Endothelial cell of umbilical vein (primary cell): ENCODE data around the gene SORCS2. TPM values are rescaled to one million over a fixed set of nuclear protein-coding genes. Genes with fewer than 3 reads are reported as not detected.

Experiments
- BruUV-seq: library from RNA; stranded (reverse); fragments of 400-500 nt; replicated peaks from 2 replicates; lab custom pipeline; 2021; lab: Mats Ljungman, UMichigan
- CTCF ChIA-PET: fragments of 300-600, 350-600 bp; sonication (Branson Sonifier 250); formaldehyde crosslinking; loops from one replicate; lab custom pipeline; 2021; ENCODE audit warnings: antibody characterized with exemption, inconsistent platforms; lab: Charles Lee
- POLR2A ChIA-PET: fragments of 300-600, 350-600 bp; sonication (Branson Sonifier 250); formaldehyde crosslinking; loops from one replicate; lab custom pipeline; 2021; ENCODE audit warnings: antibody characterized with exemption, inconsistent platforms; lab: Charles Lee
- DNase-seq: peaks from one replicate; pipeline ENCODE4 v3.0.0-alpha.2; 2011; ENCODE audit warnings: low read depth, low spot score
- FAIRE-seq: peaks from 2 replicates; lab custom pipeline; 2011; peaks lifted over from hg19 to GRCh38; lab: Jason Lieb, UNC
- H2AFZ ChIP-seq: 2 replicates; pipeline ENCODE4 v1.6.0; 2012; ENCODE audit warnings: low read depth, low read length, control low read depth, inconsistent platforms
- H3K27ac ChIP-seq: 2 replicates; pipeline ENCODE4 v1.5.1; 2011; ENCODE audit warnings: low read depth, mild to moderate bottlenecking, control low read depth, low read length, moderate library complexity; ENCODE audit not compliant: insufficient read depth
- H3K27me3 ChIP-seq, 2 experiments: 2 replicates each; pipeline versions ENCODE4 v1.6.0 to v1.6.1; 2011; ENCODE audit warnings: low read length in 2 of 2, mixed read lengths in 1 of 2; ENCODE audit not compliant: control insufficient read depth in 2 of 2, insufficient read depth in 2 of 2
- H3K36me3 ChIP-seq, 2 experiments: 2 replicates in 1 of 2; 3 replicates in 1 of 2; pipeline ENCODE4 v1.5.1; 2011; ENCODE audit warnings: low read length in 2 of 2, mild to moderate bottlenecking in 1 of 2, moderate library complexity in 1 of 2; ENCODE audit not compliant: control insufficient read depth in 2 of 2, insufficient read depth in 2 of 2; ENCODE audit errors: extremely low read depth in 1 of 2
- H3K4me1 ChIP-seq: 3 replicates; pipeline ENCODE4 v1.5.1; 2011; ENCODE audit warnings: mild to moderate bottlenecking, low read length; ENCODE audit not compliant: control insufficient read depth, insufficient read depth; ENCODE audit errors: extremely low read depth
- H3K4me2 ChIP-seq: 2 replicates; pipeline ENCODE4 v1.6.1; 2011; ENCODE audit warnings: low read length, control low read depth, mixed read lengths; ENCODE audit not compliant: insufficient read depth
- H3K4me3 ChIP-seq, 3 experiments: fragments of 200-600 bp in 1 of 3; sonication (generic), shearing (Covaris generic) in 1 of 3; replicated peaks in 1 of 3; 2 replicates each; pipeline ENCODE4 v1.5.1; 2011 to 2016; ENCODE audit warnings: control low read depth in 3 of 3, low read length in 3 of 3, mild to moderate bottlenecking in 2 of 3, inconsistent platforms in 1 of 3, low read depth in 1 of 3, moderate library complexity in 1 of 3; ENCODE audit not compliant: insufficient read depth in 1 of 3
- H3K79me2 ChIP-seq: 2 replicates; pipeline ENCODE4 v1.6.0; 2012; ENCODE audit warnings: low read length, inconsistent platforms; ENCODE audit not compliant: control insufficient read depth, insufficient read depth
- H3K9ac ChIP-seq: replicated peaks from 2 replicates; pipeline ENCODE3; 2011; ENCODE audit warnings: low read length, control low read depth; ENCODE audit not compliant: insufficient read depth; ENCODE audit errors: extremely low read depth
- H3K9me1 ChIP-seq: replicated peaks from 3 replicates; pipeline ENCODE4 v1.6.0; 2011; ENCODE audit warnings: mild to moderate bottlenecking, low read length; ENCODE audit not compliant: control insufficient read depth, insufficient read depth; ENCODE audit errors: extremely low read depth
- H3K9me3 ChIP-seq: replicated peaks from 2 replicates; pipeline ENCODE4 v1.5.1; 2012; ENCODE audit warnings: low read length, inconsistent platforms; ENCODE audit not compliant: control insufficient read depth, insufficient read depth
- H4K20me1 ChIP-seq: replicated peaks from 2 replicates; pipeline ENCODE3; 2011; ENCODE audit warnings: mild to moderate bottlenecking, low read length; ENCODE audit not compliant: control insufficient read depth, insufficient read depth; ENCODE audit errors: extremely low read depth
- EZH2 ChIP-seq: IDR thresholded peaks from 2 replicates; pipeline ENCODE4 v1.6.1; 2012; ENCODE audit warnings: borderline replicate concordance, low read depth, mild to moderate bottlenecking, moderate library complexity, low read length, inconsistent platforms; ENCODE audit not compliant: severe bottlenecking
- FOS ChIP-seq: IDR thresholded peaks from 2 replicates; pipeline ENCODE4 v1.6.1; 2011; ENCODE audit warnings: mild to moderate bottlenecking, low read length, moderate library complexity, borderline replicate concordance; ENCODE audit not compliant: insufficient read depth
- GATA2 ChIP-seq: IDR thresholded peaks from 2 replicates; pipeline ENCODE4 v1.7.0; 2011; ENCODE audit warnings: low read depth, mild to moderate bottlenecking, moderate library complexity, mixed read lengths, low read length; ENCODE audit not compliant: insufficient read length, insufficient read depth
- JUN ChIP-seq: IDR thresholded peaks from 2 replicates; pipeline ENCODE4 v1.6.1; 2011; ENCODE audit warnings: borderline replicate concordance, low read depth; ENCODE audit not compliant: insufficient read length, insufficient read depth
- MYC ChIP-seq: IDR thresholded peaks from one replicate; pipeline ENCODE4 v1.6.1; 2011; ENCODE audit warnings: mild to moderate bottlenecking, low read depth, low read length
- POLR2A ChIP-seq: IDR thresholded peaks from 2 replicates; pipeline ENCODE4 v1.6.1; 2012; ENCODE audit warnings: low read depth, mild to moderate bottlenecking, control low read depth, low read length
- POLR2AphosphoS5 ChIP-seq: IDR thresholded peaks from 2 replicates; pipeline ENCODE4 v1.6.1; 2012; ENCODE audit warnings: low read depth, mild to moderate bottlenecking, control low read depth, low read length, moderate library complexity; ENCODE audit not compliant: insufficient read depth
- dilution Hi-C: fragments of 300-500 bp; cut with MboI; formaldehyde crosslinking; loops from one replicate; pipeline ENCODE4 v1.15.0; 2019; ENCODE audit warnings: low sequenced_read_pairs; ENCODE audit not compliant: extremely low pct_ligation_motif_present
- intact Hi-C: fragments of 100-400 bp; cut with micrococcal nuclease; formaldehyde crosslinking; loops from one replicate; pipeline ENCODE4 v1.10.0; 2022
- polyA plus RNA-seq, 4 experiments: library from polyadenylated mRNA; depleted of rRNA in 3 of 4; stranded (reverse) in 3 of 4; unstranded in 1 of 4; fragments of >200 nt; gene quantifications; 2 replicates each; pipeline versions ENCODE4 v1.2.1 to v1.2.3, GENCODE V29; 2011 to 2012; ENCODE audit warnings: missing spikeins in 1 of 4
- total RNA-seq: library from RNA; stranded (reverse); gene quantifications from 2 replicates; pipeline ENCODE4 v1.2.3, GENCODE V29; 2021
- TF ChIP-seq, protein P1 (sequence below), 2 donors: IDR thresholded peaks; 1 replicate in 1 of 2; 2 replicates in 1 of 2; pipeline ENCODE4 v1.5.1; 2011; ENCODE audit warnings: low read length in 2 of 2, mild to moderate bottlenecking in 2 of 2, moderate library complexity in 2 of 2, control low read depth in 1 of 2, inconsistent platforms in 1 of 2, low read depth in 1 of 2; ENCODE audit not compliant: insufficient read depth in 1 of 2; ENCODE audit errors: extremely low read depth in 1 of 2
- TF ChIP-seq, protein P2 (sequence below): IDR thresholded peaks from 2 replicates; pipeline ENCODE4 v1.6.1; 2011; ENCODE audit not compliant: insufficient read depth, insufficient read length

SORCS2 gene
- total and polyA plus RNA-seq, 2 donors (not counting 3 experiments of a cell fraction or from before 2014, with no cell fraction given), result not detected

DNA sequence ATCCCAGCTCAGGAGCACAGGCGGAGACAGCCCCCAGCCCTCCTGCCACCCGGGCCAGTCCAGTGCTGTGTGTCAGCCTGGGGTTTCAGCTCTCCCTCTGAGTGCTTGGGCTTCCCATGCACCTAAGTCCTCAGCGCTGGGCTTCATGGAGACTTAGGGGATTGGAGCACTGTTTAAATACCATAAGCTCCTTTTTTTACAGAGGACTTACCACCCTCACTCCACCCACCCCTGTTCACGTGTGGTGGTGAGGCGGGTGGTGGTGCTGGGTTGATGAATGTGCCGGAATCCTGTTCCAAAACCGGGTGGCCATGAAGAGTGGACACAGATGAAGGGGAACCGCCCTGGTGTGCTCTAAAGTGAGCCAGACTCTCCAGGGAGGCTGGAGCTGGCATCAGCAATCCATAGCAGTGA is 175.5 kb downstream of the SORCS2 start:
- POLR2A ChIA-PET, result no interaction called here
- intact Hi-C loops, result no loop called here
- CTCF ChIA-PET, result no interaction called here
- Histone ChIP-seq H3K27me3 (no peaks in the 10 kb centered on the region), H3K9ac (no peak overlapping the region), H3K4me2 (no peak overlapping the region), H2AFZ (no peak overlapping the region), H3K4me1 (no peaks in the 10 kb centered on the region), H3K4me3 (no peak overlapping the region), H3K36me3 (no peaks in the 10 kb centered on the region), H3K9me3 (no peaks in the 10 kb centered on the region), H4K20me1 (no peaks in the 10 kb centered on the region), H3K79me2 (no peaks in the 10 kb centered on the region), H3K9me1 (no peaks in the 10 kb centered on the region), H3K27ac (no peak overlapping the region)
- no peak for FAIRE-seq
- no TSS peak for BruUV-seq
- DNase-seq, result no peak
- dilution Hi-C loops, result no loop called here
- TF ChIP-seq GATA2 (no peak), POLR2A (no peak), FOS (no peak), EZH2 (no peak), POLR2AphosphoS5 (no peak), MYC (no peak), JUN (no peak)
- TF ChIP-seq, protein P1, sequence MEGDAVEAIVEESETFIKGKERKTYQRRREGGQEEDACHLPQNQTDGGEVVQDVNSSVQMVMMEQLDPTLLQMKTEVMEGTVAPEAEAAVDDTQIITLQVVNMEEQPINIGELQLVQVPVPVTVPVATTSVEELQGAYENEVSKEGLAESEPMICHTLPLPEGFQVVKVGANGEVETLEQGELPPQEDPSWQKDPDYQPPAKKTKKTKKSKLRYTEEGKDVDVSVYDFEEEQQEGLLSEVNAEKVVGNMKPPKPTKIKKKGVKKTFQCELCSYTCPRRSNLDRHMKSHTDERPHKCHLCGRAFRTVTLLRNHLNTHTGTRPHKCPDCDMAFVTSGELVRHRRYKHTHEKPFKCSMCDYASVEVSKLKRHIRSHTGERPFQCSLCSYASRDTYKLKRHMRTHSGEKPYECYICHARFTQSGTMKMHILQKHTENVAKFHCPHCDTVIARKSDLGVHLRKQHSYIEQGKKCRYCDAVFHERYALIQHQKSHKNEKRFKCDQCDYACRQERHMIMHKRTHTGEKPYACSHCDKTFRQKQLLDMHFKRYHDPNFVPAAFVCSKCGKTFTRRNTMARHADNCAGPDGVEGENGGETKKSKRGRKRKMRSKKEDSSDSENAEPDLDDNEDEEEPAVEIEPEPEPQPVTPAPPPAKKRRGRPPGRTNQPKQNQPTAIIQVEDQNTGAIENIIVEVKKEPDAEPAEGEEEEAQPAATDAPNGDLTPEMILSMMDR (IDR thresholded peaks at IDR 0.05; ENCODE audit: extremely low read depth in 1 of 2, insufficient read depth in 1 of 2, low read depth in 1 of 2, low read length in 2 of 2), result no peak
- TF ChIP-seq, protein P2, sequence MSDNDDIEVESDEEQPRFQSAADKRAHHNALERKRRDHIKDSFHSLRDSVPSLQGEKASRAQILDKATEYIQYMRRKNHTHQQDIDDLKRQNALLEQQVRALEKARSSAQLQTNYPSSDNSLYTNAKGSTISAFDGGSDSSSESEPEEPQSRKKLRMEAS, result no peak
